Liver (tissue), 9 donors: ENCODE results near the gene PRAC1. TPM values are rescaled to one million over a fixed set of nuclear protein-coding genes. Genes with fewer than 3 reads are reported as not detected.
A peak's percentile ranks its signal among the peaks of the same experiment; 100 is the strongest.

Source experiments
- DNase-seq: peaks from one replicate; pipeline ENCODE4 v3.0.0-alpha.2; 2017; ENCODE audit warnings: low spot score
- H3K27ac ChIP-seq, 2 donors: one replicate each; pipeline ENCODE4 v1.7.0; 2013; ENCODE audit warnings: inconsistent platforms in 2 of 2, low read length in 2 of 2, control low read depth in 1 of 2, low read depth in 1 of 2, mild to moderate bottlenecking in 1 of 2
- H3K27me3 ChIP-seq, 4 donors: one replicate each; pipeline versions ENCODE4 v1.6.1 to v1.7.0; 2013; ENCODE audit warnings: low read length in 3 of 4, inconsistent platforms in 1 of 4, mild to moderate bottlenecking in 1 of 4, moderate library complexity in 1 of 4; ENCODE audit not compliant: control insufficient read depth in 4 of 4, insufficient read depth in 4 of 4
- H3K36me3 ChIP-seq, 4 donors: one replicate each; pipeline versions ENCODE4 v1.6.1 to v1.7.0; 2013; ENCODE audit warnings: low read length in 3 of 4, mild to moderate bottlenecking in 3 of 4, low read depth in 1 of 4, moderate library complexity in 1 of 4; ENCODE audit not compliant: control insufficient read depth in 4 of 4, insufficient read depth in 3 of 4
- H3K4me1 ChIP-seq, 4 donors: one replicate each; pipeline versions ENCODE4 v1.6.1 to v1.7.0; 2013; ENCODE audit warnings: low read length in 3 of 4, mild to moderate bottlenecking in 3 of 4, moderate library complexity in 1 of 4; ENCODE audit not compliant: control insufficient read depth in 4 of 4, insufficient read depth in 4 of 4
- H3K4me3 ChIP-seq, 3 donors: one replicate each; pipeline versions ENCODE4 v1.6.1 to v1.7.0; 2013; ENCODE audit warnings: low read length in 3 of 3, control low read depth in 1 of 3, low read depth in 1 of 3, mild to moderate bottlenecking in 1 of 3
- H3K9ac ChIP-seq, 2 donors: one replicate each; pipeline ENCODE4 v1.7.0; 2013; ENCODE audit warnings: low read length in 2 of 2, mild to moderate bottlenecking in 2 of 2, moderate library complexity in 2 of 2, control low read depth in 1 of 2, low read depth in 1 of 2
- H3K9me3 ChIP-seq, 4 donors: one replicate each; pipeline versions ENCODE4 v1.6.1 to v1.7.0; 2013; ENCODE audit warnings: low read length in 3 of 4; ENCODE audit not compliant: control insufficient read depth in 4 of 4
- CTCF ChIP-seq: fragments of 150-350 bp; IDR thresholded peaks from 2 replicates; pipeline ENCODE4 v1.5.1; 2017; ENCODE audit warnings: improper control_type of control experiment, low read depth, low read length; ENCODE audit not compliant: missing input control
- FOXA1 ChIP-seq: IDR thresholded peaks from 2 replicates; pipeline ENCODE4 v1.6.1; 2016; ENCODE audit warnings: antibody characterized with exemption
- HNF4G ChIP-seq: IDR thresholded peaks from 2 replicates; pipeline ENCODE4 v1.6.1; 2016; ENCODE audit warnings: antibody characterized with exemption
- JUND ChIP-seq, 2 donors: IDR thresholded peaks; 2 replicates each; pipeline ENCODE4 v1.6.1; 2016; ENCODE audit warnings: antibody characterized with exemption in 2 of 2
- NR2F2 ChIP-seq: IDR thresholded peaks from 2 replicates; pipeline ENCODE4 v1.6.1; 2016; ENCODE audit warnings: antibody characterized with exemption
- RAD21 ChIP-seq, 2 donors: IDR thresholded peaks; 2 replicates each; pipeline ENCODE4 v1.6.1; 2016; ENCODE audit warnings: antibody characterized with exemption in 2 of 2, mild to moderate bottlenecking in 2 of 2
- ZBTB33 ChIP-seq: IDR thresholded peaks from 2 replicates; pipeline ENCODE4 v1.6.1; 2016; ENCODE audit warnings: antibody characterized with exemption
- WGBS: extraction: QIAGEN DNeasy Blood & Tissue Kit; methylation state at CpG from one replicate; pipeline ENCODE4 v1.1.7; 2013; 5-methylcytosine and 5-hydroxymethylcytosine counted together
- polyA plus RNA-seq, 2 donors: library from polyadenylated mRNA; stranded (reverse) in 1 of 2; unstranded in 1 of 2; fragments of 200-250 nt in 1 of 2; fragments of >200 nt in 1 of 2; fragmentation: Nextera tagmentation in 1 of 2; extraction: Ambion mirVana in 1 of 2; gene quantifications; one replicate each; pipeline versions ENCODE4 v1.2.1 to v1.2.3, GENCODE V29; 2013 to 2015
- total RNA-seq, 2 donors: library from RNA; depleted of rRNA; stranded (reverse); fragments of >200 nt; gene quantifications; one replicate each; pipeline ENCODE4 v1.2.3, GENCODE V29; 2014
- TF ChIP-seq, protein P1 (sequence below): IDR thresholded peaks from 2 replicates; pipeline ENCODE4 v1.6.1; 2016; ENCODE audit warnings: antibody characterized with exemption, mild to moderate bottlenecking
- donor health status: healthy.
- donor health status: healthy.
- donor health status: healthy.
- donor health status: healthy.
- donor health status: healthy.

PRAC1 gene
- total and polyA plus RNA-seq, 4 donors: not detected

GRCh38 chr17:48678141-48678971 lies 44.0 kb downstream of the PRAC1 start:
- TF ChIP-seq ZBTB33 (no peak), CTCF (peak; percentile 82), RAD21 (IDR thresholded peaks at IDR 0.05) (peak; percentile 78 to 82)
- TF ChIP-seq, protein P1, sequence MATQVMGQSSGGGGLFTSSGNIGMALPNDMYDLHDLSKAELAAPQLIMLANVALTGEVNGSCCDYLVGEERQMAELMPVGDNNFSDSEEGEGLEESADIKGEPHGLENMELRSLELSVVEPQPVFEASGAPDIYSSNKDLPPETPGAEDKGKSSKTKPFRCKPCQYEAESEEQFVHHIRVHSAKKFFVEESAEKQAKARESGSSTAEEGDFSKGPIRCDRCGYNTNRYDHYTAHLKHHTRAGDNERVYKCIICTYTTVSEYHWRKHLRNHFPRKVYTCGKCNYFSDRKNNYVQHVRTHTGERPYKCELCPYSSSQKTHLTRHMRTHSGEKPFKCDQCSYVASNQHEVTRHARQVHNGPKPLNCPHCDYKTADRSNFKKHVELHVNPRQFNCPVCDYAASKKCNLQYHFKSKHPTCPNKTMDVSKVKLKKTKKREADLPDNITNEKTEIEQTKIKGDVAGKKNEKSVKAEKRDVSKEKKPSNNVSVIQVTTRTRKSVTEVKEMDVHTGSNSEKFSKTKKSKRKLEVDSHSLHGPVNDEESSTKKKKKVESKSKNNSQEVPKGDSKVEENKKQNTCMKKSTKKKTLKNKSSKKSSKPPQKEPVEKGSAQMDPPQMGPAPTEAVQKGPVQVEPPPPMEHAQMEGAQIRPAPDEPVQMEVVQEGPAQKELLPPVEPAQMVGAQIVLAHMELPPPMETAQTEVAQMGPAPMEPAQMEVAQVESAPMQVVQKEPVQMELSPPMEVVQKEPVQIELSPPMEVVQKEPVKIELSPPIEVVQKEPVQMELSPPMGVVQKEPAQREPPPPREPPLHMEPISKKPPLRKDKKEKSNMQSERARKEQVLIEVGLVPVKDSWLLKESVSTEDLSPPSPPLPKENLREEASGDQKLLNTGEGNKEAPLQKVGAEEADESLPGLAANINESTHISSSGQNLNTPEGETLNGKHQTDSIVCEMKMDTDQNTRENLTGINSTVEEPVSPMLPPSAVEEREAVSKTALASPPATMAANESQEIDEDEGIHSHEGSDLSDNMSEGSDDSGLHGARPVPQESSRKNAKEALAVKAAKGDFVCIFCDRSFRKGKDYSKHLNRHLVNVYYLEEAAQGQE: no peak

GRCh38 chr17:48676963-48677558 lies 45.3 kb downstream of the PRAC1 start:
- H3K27me3 ChIP-seq: peaks cover 0 to 8% (median 2%) of the 10 kb centered on the region in 4 donors
- H3K27ac ChIP-seq: no peak overlapping the region
- 59% methylated on average over 6 of the region's 6 CpGs for WGBS

More at GRCh38 chr17:48678141-48678971, 44.0 kb downstream of the PRAC1 start:
- H3K4me1 ChIP-seq: no peaks in the 10 kb centered on the region
- no peaks in the 10 kb centered on the region for H3K9me3 ChIP-seq
- no peak overlapping the region for H3K4me3 ChIP-seq
- H3K36me3 ChIP-seq: no peaks in the 10 kb centered on the region
- WGBS: 6% methylated on average over 41 of the region's 41 CpGs
- peak; percentile 78 for DNase-seq
- H3K27ac ChIP-seq: no peak overlapping the region
- no peak overlapping the region for H3K9ac ChIP-seq
- peaks cover 0 to 8% (median under 1%) of the 10 kb centered on the region in 4 donors for H3K27me3 ChIP-seq

More at GRCh38 chr17:48676963-48677558, 45.3 kb downstream of the PRAC1 start:
- H3K9ac ChIP-seq: no peak overlapping the region
- TF ChIP-seq NR2F2 (no peak), HNF4G (no peak), FOXA1 (no peak), JUND (IDR thresholded peaks at IDR 0.05) (no peak)
- TF ChIP-seq, protein P1: no peak
- H3K4me1 ChIP-seq: peaks cover 0 to 1% (median 0%) of the 10 kb centered on the region in 4 donors
- H3K4me3 ChIP-seq: no peak overlapping the region
- DNase-seq: no peak
- no peaks in the 10 kb centered on the region for H3K36me3 ChIP-seq
- no peaks in the 10 kb centered on the region for H3K9me3 ChIP-seq
